ENCODE results near the gene TMEM183A. TPM values are rescaled to one million over a fixed set of nuclear protein-coding genes. Genes with fewer than 3 reads are reported as not detected.
"Not testable (repeated sequence)": the region's sequence is repeated elsewhere in the genome, so short reads cannot be mapped to it uniquely, and the experiment has no call there.

The TMEM183A gene
- total RNA-seq (2014; rRNA removed; shearing (Covaris generic)): 82.8 and 82.9 TPM in 2 replicates

GRCh38 chr1:203006948-203007871, at the start of gene TMEM183A:
TMEM183A (plus strand) TSS chr1:203007374; CDS start chr1:203007466, 92 bp downstream.
- DNase-seq (ENCODE audit: low spot score): peak; percentile 97

GRCh38 chr1:202957733-202958543, 49.2 kb upstream of the TMEM183A start, which contains the start of gene ADIPOR1:
ADIPOR1 (minus strand) TSS chr1:202958312; CDS start chr1:202951070, 7,242 bp downstream.
- DNase-seq (ENCODE audit: low spot score): peak; percentile 78

GRCh38 chr1:202958544-202959275, 48.5 kb upstream of the TMEM183A start:
- DNase-seq (ENCODE audit: low spot score): no peak

- peak; percentile 64 for DNase-seq (ENCODE audit: low spot score)
Measured at GRCh38 chr1:202959276-202959620, 47.9 kb upstream of the TMEM183A start.

GRCh38 chr1:202961220-202961880, 45.8 kb upstream of the TMEM183A start:
- DNase-seq (ENCODE audit: low spot score): no peak

DNA sequence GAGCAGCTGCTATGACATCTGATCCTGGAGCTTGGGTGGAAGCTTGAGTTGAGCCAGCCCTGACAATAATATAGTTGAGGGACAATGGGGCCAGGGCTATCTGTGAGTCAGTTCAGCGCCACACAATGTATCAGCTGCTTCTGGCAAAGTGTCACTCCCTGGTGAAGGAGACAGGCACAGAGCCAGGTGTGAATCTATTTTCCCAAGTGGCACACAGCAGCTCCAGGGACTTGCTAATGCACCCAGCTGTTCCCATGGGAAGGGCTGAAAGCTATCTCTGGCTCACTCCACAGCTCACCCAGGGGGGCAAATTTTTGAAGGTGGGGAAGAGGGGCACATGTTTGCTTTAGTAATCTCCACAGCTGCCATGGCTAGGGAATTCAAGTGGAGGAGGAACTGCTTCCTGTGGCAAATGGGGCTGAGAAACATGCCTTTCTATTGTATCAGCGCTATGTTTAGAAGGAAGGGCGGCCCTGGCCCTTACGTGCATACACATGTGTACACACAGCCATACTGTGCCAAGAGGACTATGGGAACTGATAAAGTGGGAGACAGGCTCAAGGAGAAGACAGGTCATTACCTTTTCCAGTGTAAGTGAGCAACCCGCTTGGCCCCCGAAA, 42.3 kb upstream of the TMEM183A start:
- DNase-seq (ENCODE audit: low spot score): no peak

DNA sequence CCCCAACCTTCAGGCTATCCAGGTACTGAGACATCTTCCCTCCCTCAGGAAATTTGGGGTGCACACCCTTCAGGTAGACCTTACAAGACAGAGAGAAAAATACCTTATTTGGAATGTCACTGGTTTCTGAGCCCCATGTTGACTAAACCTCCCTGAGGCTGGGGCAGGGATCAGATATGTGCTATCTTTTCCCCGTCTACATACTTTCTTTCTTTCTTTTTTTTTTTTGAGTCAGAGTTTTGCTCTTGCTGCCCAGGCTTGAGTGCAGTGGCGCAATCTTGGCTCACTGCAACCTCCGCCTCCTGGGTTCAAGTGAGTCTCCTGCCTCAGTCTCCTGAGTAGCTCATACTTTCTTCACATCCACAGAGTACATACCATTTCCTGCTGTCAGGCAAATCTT, 41.8 kb upstream of the TMEM183A start:
- no peak for DNase-seq (ENCODE audit: low spot score)

GRCh38 chr1:202966006-202966898, 40.9 kb upstream of the TMEM183A start:
- no peak for DNase-seq (ENCODE audit: low spot score)

DNA sequence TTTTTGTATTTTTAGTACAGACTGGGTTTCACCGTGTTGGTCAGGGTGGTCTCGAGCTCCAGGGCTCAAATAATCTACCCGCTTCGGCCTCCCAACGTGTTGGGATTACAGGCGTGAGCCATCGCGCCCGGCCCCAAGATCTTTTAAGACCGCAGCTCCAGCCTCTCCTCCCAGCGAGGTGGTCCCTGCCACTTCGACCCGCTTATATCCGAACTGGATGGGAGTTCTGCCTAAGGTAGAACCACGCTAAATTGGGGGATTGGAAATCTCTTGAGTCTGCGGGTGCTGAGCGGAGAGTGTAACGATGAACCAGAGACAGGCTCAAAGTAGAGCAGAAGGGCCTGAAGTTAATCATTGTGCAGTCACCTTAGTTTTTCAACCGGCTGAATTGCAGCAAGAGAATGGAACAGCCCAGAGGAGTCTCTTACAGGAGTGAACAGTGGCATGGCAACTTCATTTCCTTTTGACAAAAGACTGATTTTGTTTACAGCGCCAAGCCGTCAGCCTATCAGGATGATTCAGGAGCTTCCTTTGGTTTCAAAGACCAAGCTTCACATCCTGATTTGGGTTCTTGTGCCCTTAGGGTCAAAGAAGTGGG, 39.4 kb upstream of the TMEM183A start:
- no peak for DNase-seq (ENCODE audit: low spot score)

GRCh38 chr1:202968351-202968750, 38.8 kb upstream of the TMEM183A start:
- DNase-seq (ENCODE audit: low spot score): no peak

DNA sequence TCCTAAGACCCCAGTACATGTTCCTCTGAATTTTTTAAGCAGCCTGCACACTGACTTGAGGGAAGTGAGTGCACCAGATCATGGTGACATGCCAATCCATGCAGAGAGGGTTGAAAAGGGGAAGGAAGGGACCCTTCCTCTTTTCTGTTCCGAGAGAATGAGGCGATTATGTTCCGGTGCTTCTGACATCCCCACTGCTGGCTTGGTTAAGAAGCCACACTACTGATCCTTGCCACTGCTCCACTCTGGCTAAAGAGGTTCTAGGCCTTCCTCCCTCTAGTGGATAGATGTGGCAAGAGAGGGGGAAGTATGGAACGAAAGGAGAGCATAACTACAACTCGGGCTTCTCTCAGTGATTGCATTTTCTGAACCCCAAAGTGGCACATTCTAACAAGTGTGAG, 38.3 kb upstream of the TMEM183A start:
- peak; percentile 68 for DNase-seq (ENCODE audit: low spot score)

DNA sequence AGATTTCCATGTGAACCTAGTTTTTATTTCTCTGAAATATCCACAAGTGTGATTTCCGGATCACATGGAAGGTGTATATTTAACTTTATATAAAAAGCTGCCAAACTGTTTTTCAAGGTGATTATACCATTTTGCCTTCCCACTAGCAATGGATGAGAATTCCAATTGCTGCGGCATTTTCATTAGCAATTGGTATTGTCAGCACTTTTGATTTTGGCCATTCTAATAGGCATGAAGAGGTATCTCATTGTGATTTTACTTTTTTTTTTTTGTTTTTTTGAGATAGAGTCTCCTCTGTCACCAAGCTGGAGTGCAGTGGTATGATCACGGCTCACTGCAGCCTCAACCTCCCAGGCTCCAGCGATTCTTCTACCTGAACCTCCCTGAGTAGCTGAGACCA, 35.1 kb upstream of the TMEM183A start:
- DNase-seq (ENCODE audit: low spot score): no peak

DNA sequence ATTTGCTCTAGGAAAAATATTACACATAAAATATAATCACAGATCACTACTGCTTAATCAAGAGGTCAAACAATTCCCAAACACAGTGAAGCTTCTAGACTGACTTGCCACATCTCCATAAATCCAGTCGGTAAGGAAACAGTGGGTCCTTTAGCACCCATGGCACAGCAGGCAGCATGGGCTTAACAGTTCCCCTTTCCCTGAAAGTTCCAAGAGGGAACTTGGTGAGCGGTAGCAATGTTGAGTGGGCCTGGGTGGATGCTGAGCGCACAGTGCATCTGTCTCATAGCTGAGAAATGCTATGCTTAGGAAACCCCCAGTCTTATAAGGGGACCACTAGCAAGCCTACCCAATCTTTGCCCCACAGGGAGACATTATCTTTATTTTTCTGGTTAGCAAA, 32.3 kb upstream of the TMEM183A start:
- DNase-seq (ENCODE audit: low spot score): no peak

- no peak for DNase-seq (ENCODE audit: low spot score)
Measured at GRCh38 chr1:202976633-202977032, 30.5 kb upstream of the TMEM183A start.

- DNase-seq (ENCODE audit: low spot score): no peak
Measured at GRCh38 chr1:202979459-202979858, 27.7 kb upstream of the TMEM183A start.

GRCh38 chr1:202981939-202982338, 25.2 kb upstream of the TMEM183A start:
- no peak for DNase-seq (ENCODE audit: low spot score)

- DNase-seq (ENCODE audit: low spot score): no peak
Measured at GRCh38 chr1:202982715-202983430, 24.3 kb upstream of the TMEM183A start.

DNA sequence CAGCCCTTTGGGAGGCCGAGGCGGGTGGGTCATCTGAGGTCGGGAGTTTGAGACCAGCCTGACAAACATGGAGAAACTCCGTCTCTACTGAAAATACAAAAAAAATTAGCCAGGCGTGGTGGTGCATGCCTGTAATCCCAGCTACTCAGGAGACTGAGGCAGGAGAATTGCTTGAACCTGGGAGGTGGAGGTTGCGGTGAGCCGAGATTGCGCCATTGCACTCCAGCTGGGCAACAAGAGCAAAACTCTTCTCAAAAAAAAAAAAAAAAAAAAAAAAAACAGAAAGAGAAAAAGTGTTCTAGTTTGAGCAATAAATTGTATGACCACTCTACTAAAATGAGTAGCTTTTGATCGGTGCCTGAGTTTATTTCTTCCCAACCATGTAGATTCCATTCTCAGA, 21.1 kb upstream of the TMEM183A start:
- not testable (repeated sequence) for DNase-seq (ENCODE audit: low spot score)

DNA sequence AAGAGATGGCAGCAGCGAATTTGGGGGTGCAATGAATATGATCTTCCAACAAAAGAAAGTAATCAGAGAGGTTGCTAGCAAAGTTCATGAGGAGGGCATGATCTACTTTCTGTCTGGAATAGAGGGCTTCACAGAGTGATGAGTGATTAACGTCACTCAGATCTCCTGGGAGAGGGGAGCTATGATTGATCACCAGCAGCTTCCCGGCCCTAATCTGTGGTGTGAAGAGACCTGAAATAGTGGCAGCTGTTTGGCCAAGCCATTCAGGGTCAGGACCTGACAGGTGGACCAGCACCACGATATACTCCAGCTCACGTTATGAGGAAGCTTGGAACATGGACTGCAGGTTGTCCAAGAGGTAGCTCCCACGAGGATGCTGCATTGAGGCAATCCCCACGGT, 19.9 kb upstream of the TMEM183A start:
- no peak for DNase-seq (ENCODE audit: low spot score)

Data from H4 (cell line).